Right ventricle myocardium superior (tissue), 1 donor: ENCODE results near the gene PPDPF. TPM values are rescaled to one million over a fixed set of nuclear protein-coding genes. Genes with fewer than 3 reads are reported as not detected.

Source experiments
- ATAC-seq: fragments of 200-7000 bp; cut with Tn5 transposase; one replicate; pipeline ENCODE4 v1.9.1; 2020; ENCODE audit warnings: mild to moderate bottlenecking; ENCODE audit not compliant: poor library complexity
- DNase-seq: peaks from one replicate; pipeline ENCODE4 v3.0.0-alpha.2; 2020
- intact Hi-C: fragments of 100-400 bp; cut with DNase I; formaldehyde crosslinking; loops from one replicate; pipeline ENCODE4 v1.11.2; 2022
- total RNA-seq: library from RNA; stranded (reverse); fragmentation: NEBNext Ultra II Directional; extraction: Animal tissue kit (Norgen Biotek cat#: 25700); gene quantifications from one replicate; pipeline ENCODE4 v1.2.1, GENCODE V29; 2021
- donor health status: DM: no; HTN: yes; CAD: no; lungs with severe emphysema.

The PPDPF gene
- total RNA-seq, 1 donor from 2014 or later = 246 TPM

- ATAC-seq (peak; percentile 61), DNase-seq (peak; percentile 76)
- intact Hi-C loops = no loop called here
Observed at GRCh38 chr20:63497138-63497945, 23.2 kb upstream of the PPDPF start.

GRCh38 chr20:63497946-63498935, 22.3 kb upstream of the PPDPF start:
- peak; percentile 75 for DNase-seq
- peak; percentile 44 for ATAC-seq
- intact Hi-C loops = no loop called here

- intact Hi-C loops = no loop called here
- ATAC-seq = peak; percentile 15
Observed at GRCh38 chr20:63498960-63499337, 21.6 kb upstream of the PPDPF start, which contains the start of gene EEF1A2. Gene EEF1A2 (minus strand): TSS chr20:63499083. CDS start chr20:63497763, 1,320 bp downstream.

GRCh38 chr20:63499338-63499969, 21.1 kb upstream of the PPDPF start:
- ATAC-seq = no peak
- DNase-seq = peak; percentile 33
- intact Hi-C loops = no loop called here

More at GRCh38 chr20:63498960-63499337, 21.6 kb upstream of the PPDPF start, which contains the start of gene EEF1A2:
- DNase-seq = peak; percentile 76

- intact Hi-C loops = no loop called here
- ATAC-seq (peak; percentile 40), DNase-seq (peak; percentile 61)
Observed at GRCh38 chr20:63500151-63500901, 20.2 kb upstream of the PPDPF start.

GRCh38 chr20:63500902-63501817, 19.4 kb upstream of the PPDPF start:
- no peak for ATAC-seq
- intact Hi-C loops = no loop called here
- peak; percentile 40 for DNase-seq

GRCh38 chr20:63501818-63502670, 18.5 kb upstream of the PPDPF start:
- peak; percentile 83 for DNase-seq
- peak; percentile 65 for ATAC-seq
- intact Hi-C loops = no loop called here

GRCh38 chr20:63502671-63503172, 17.8 kb upstream of the PPDPF start:
- ATAC-seq = no peak
- peak; percentile 42 for DNase-seq

GRCh38 chr20:63503524-63503923, 17.0 kb upstream of the PPDPF start:
- intact Hi-C loops = no loop called here
- ATAC-seq (no peak), DNase-seq (no peak)

More at GRCh38 chr20:63502671-63503172, 17.8 kb upstream of the PPDPF start:
- intact Hi-C loops = no loop called here

- ATAC-seq (no peak), DNase-seq (no peak)
- intact Hi-C loops = no loop called here
Observed at GRCh38 chr20:63504642-63505041, 15.9 kb upstream of the PPDPF start.

- intact Hi-C loops = no loop called here
- DNase-seq (no peak), ATAC-seq (no peak)
Observed at GRCh38 chr20:63505281-63505680, 15.3 kb upstream of the PPDPF start.

- DNase-seq = no peak
- no peak for ATAC-seq
- intact Hi-C loops = no loop called here
Observed at GRCh38 chr20:63505723-63506122, 14.8 kb upstream of the PPDPF start.

- intact Hi-C loops = no loop called here
- DNase-seq (no peak), ATAC-seq (no peak)
Observed at GRCh38 chr20:63507083-63507743, 13.4 kb upstream of the PPDPF start.

- peak; percentile 22 for DNase-seq
Observed at GRCh38 chr20:63508072-63508768, 12.3 kb upstream of the PPDPF start.

GRCh38 chr20:63509088-63509564, 11.4 kb upstream of the PPDPF start:
- intact Hi-C loops = no loop called here
- peak; percentile 73 for ATAC-seq
- DNase-seq = no peak

More at GRCh38 chr20:63508072-63508768, 12.3 kb upstream of the PPDPF start:
- intact Hi-C loops = no loop called here
- no peak for ATAC-seq
